HepG2 (cell line): ENCODE measurements around the gene POU2F2. TPM values are rescaled to one million over a fixed set of nuclear protein-coding genes. Genes with fewer than 3 reads are reported as not detected.

Experiments used
- ATAD3A ChIP-seq: sonication (generic); formaldehyde crosslinking; IDR thresholded peaks from 2 replicates; pipeline ENCODE4 v1.4.0; 2020; ENCODE audit warnings: missing genetic modification reagents
- CHCHD3 ChIP-seq: sonication (generic); formaldehyde crosslinking; IDR thresholded peaks from 2 replicates; pipeline ENCODE4 v1.8.0; 2022; ENCODE audit warnings: mild to moderate bottlenecking, missing genetic modification reagents, moderate library complexity
- HOXA3 ChIP-seq: sonication (generic); formaldehyde crosslinking; IDR thresholded peaks from 2 replicates; pipeline ENCODE4 v1.5.0; 2020; ENCODE audit warnings: missing genetic modification reagents
- IRF2 ChIP-seq: IDR thresholded peaks from 2 replicates; pipeline ENCODE4 v1.6.1; 2018; ENCODE audit warnings: missing genetic modification reagents, missing compliant biosample characterization
- NFE2L2 ChIP-seq: fragments of 150-350 bp; IDR thresholded peaks from 2 replicates; pipeline ENCODE4 v1.6.1; 2014; ENCODE audit warnings: low read length
- SOX13 ChIP-seq, 3 experiments: fragments of 450-650 bp in 1 of 3; sonication (generic) in 1 of 3; formaldehyde crosslinking in 1 of 3; IDR thresholded peaks in 2 of 3; conservative IDR thresholded peaks in 1 of 3; 2 replicates each; pipeline versions ENCODE4 v1.5.0 to v1.6.1; 2016 to 2020; ENCODE audit warnings: antibody characterized with exemption in 1 of 3, mild to moderate bottlenecking in 1 of 3, missing compliant biosample characterization in 1 of 3, missing genetic modification reagents in 1 of 3, moderate library complexity in 1 of 3
- ZBTB20 ChIP-seq: sonication (generic); formaldehyde crosslinking; IDR thresholded peaks from 2 replicates; pipeline ENCODE4 v1.8.1; 2023; ENCODE audit warnings: missing genetic modification reagents, low read depth, mild to moderate bottlenecking, borderline replicate concordance
- ZBTB21 ChIP-seq: sonication (generic); formaldehyde crosslinking; IDR thresholded peaks from 2 replicates; pipeline ENCODE4 v1.4.0; 2020; ENCODE audit warnings: missing genetic modification reagents
- ZNF501 ChIP-seq: sonication (generic); formaldehyde crosslinking; IDR thresholded peaks from 2 replicates; pipeline ENCODE4 v1.5.1; 2020; ENCODE audit warnings: mild to moderate bottlenecking, moderate library complexity, missing genetic modification reagents
- ZNF552 ChIP-seq: sonication (generic); formaldehyde crosslinking; IDR thresholded peaks from 2 replicates; pipeline ENCODE4 v1.9.0; 2022; ENCODE audit warnings: missing genetic modification reagents, mild to moderate bottlenecking, borderline replicate concordance
- ZNF614 ChIP-seq: IDR thresholded peaks from 2 replicates; pipeline ENCODE4 v1.6.1; 2018; ENCODE audit warnings: missing biosample characterization, missing genetic modification reagents, inconsistent platforms, borderline replicate concordance
- polyA plus RNA-seq, 8 experiments: library from polyadenylated mRNA; depleted of rRNA in 3 of 8; stranded (reverse) in 7 of 8; unstranded in 1 of 8; fragments of >200 nt; fragmentation: Illumina TruSeq in 4 of 8; extraction: Trizol in 4 of 8; gene quantifications; 2 replicates each; pipeline versions ENCODE4 v1.2.1 to v1.2.3, GENCODE V29; 2011 to 2016; ENCODE audit warnings: low read depth in 4 of 8, missing spikeins in 1 of 8, mixed read lengths in 1 of 8; ENCODE audit not compliant: insufficient read depth in 1 of 8
- total RNA-seq, 5 experiments: library from RNA; depleted of rRNA; stranded (reverse); fragments of >200 nt; fragmentation: Illumina TruSeq; extraction: Trizol; gene quantifications; 2 replicates each; pipeline ENCODE4 v1.2.3, GENCODE V29; 2016; ENCODE audit warnings: low read depth in 1 of 5
- TF ChIP-seq, protein P1 (sequence below): sonication (generic); formaldehyde crosslinking; IDR thresholded peaks from 2 replicates; pipeline ENCODE4 v1.5.1; 2020; ENCODE audit warnings: mild to moderate bottlenecking, missing genetic modification reagents, moderate library complexity
- TF ChIP-seq, protein P2 (sequence below), 2 experiments: IDR thresholded peaks; 2 replicates each; pipeline ENCODE4 v1.6.1; 2011 to 2012; ENCODE audit warnings: low read length in 2 of 2, borderline replicate concordance in 1 of 2, low read depth in 1 of 2, mild to moderate bottlenecking in 1 of 2, moderate library complexity in 1 of 2
- TF ChIP-seq, protein P3 (sequence below): sonication (generic); formaldehyde crosslinking; IDR thresholded peaks from 2 replicates; pipeline ENCODE4 v1.5.0; 2020; ENCODE audit warnings: mild to moderate bottlenecking, missing genetic modification reagents
- TF ChIP-seq, protein P4 (sequence below): sonication (generic); formaldehyde crosslinking; conservative IDR thresholded peaks from 2 replicates; pipeline ENCODE4 v1.8.0; 2022; ENCODE audit warnings: mild to moderate bottlenecking, moderate library complexity, missing genetic modification reagents

POU2F2 gene
- total and polyA plus RNA-seq, 2 of the 13 experiments (the other 11 are each of a cell fraction or from before 2014, with no cell fraction given), result 0.09 to 0.17 TPM

DNA sequence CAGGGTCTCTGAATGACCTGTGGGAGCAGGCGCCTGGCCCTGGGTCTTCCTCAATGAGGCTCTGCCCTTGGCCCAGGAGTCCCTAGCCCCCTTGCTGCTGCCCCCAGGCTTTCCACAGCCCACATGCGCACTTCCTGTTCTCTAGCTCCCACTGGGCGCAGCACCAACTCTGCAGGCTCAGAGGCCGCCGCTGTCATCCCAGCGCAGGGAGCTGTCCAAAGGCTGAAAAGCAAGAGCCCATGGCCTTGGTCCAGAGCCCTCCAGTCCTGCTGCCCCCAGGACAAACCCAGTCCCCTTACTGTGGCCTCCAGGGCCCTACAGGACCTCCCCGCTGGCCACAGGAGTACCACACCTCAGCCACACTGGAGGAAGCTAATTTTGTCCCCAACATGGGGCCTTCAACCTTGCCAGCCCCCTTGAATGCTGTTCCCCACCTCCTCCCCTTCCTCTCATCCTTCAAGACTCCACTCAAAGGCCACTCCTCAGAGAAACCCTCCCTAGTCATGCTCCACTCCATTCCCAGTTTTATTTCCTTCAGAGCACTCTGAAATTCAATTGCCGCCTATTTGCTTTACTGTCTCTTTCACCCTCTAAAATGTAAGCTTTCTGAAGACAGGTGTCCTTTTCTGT, 8.0 kb upstream of the POU2F2 start (continued):
- TF ChIP-seq, protein P1, sequence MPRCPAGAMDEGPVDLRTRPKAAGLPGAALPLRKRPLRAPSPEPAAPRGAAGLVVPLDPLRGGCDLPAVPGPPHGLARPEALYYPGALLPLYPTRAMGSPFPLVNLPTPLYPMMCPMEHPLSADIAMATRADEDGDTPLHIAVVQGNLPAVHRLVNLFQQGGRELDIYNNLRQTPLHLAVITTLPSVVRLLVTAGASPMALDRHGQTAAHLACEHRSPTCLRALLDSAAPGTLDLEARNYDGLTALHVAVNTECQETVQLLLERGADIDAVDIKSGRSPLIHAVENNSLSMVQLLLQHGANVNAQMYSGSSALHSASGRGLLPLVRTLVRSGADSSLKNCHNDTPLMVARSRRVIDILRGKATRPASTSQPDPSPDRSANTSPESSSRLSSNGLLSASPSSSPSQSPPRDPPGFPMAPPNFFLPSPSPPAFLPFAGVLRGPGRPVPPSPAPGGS, result no peak
- no peak for TF ChIP-seq CHCHD3
- TF ChIP-seq ZNF501 (CRISPR knock-in tag), result 0 out of 2 replicates have a peak, but pooled peaks have one; percentile 18
- 0 out of 2 replicates have a peak, but pooled peaks have one; percentile 29 for TF ChIP-seq ZNF614
- 0 out of 2 replicates have a peak, but pooled peaks have one; percentile 39 for TF ChIP-seq HOXA3 (CRISPR knock-in tag)
- TF ChIP-seq NFE2L2, result no peak
- TF ChIP-seq, protein P2, sequence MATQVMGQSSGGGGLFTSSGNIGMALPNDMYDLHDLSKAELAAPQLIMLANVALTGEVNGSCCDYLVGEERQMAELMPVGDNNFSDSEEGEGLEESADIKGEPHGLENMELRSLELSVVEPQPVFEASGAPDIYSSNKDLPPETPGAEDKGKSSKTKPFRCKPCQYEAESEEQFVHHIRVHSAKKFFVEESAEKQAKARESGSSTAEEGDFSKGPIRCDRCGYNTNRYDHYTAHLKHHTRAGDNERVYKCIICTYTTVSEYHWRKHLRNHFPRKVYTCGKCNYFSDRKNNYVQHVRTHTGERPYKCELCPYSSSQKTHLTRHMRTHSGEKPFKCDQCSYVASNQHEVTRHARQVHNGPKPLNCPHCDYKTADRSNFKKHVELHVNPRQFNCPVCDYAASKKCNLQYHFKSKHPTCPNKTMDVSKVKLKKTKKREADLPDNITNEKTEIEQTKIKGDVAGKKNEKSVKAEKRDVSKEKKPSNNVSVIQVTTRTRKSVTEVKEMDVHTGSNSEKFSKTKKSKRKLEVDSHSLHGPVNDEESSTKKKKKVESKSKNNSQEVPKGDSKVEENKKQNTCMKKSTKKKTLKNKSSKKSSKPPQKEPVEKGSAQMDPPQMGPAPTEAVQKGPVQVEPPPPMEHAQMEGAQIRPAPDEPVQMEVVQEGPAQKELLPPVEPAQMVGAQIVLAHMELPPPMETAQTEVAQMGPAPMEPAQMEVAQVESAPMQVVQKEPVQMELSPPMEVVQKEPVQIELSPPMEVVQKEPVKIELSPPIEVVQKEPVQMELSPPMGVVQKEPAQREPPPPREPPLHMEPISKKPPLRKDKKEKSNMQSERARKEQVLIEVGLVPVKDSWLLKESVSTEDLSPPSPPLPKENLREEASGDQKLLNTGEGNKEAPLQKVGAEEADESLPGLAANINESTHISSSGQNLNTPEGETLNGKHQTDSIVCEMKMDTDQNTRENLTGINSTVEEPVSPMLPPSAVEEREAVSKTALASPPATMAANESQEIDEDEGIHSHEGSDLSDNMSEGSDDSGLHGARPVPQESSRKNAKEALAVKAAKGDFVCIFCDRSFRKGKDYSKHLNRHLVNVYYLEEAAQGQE (IDR thresholded peaks at IDR 0.05; ENCODE audit: borderline replicate concordance in 1 of 2, low read depth in 1 of 2, low read length in 2 of 2), result peak in 1 of 2 experiments; percentile 98
- TF ChIP-seq IRF2 (CRISPR knock-in tag), result 0 out of 2 replicates have a peak, but pooled peaks have one; percentile 37
- TF ChIP-seq, protein P3, sequence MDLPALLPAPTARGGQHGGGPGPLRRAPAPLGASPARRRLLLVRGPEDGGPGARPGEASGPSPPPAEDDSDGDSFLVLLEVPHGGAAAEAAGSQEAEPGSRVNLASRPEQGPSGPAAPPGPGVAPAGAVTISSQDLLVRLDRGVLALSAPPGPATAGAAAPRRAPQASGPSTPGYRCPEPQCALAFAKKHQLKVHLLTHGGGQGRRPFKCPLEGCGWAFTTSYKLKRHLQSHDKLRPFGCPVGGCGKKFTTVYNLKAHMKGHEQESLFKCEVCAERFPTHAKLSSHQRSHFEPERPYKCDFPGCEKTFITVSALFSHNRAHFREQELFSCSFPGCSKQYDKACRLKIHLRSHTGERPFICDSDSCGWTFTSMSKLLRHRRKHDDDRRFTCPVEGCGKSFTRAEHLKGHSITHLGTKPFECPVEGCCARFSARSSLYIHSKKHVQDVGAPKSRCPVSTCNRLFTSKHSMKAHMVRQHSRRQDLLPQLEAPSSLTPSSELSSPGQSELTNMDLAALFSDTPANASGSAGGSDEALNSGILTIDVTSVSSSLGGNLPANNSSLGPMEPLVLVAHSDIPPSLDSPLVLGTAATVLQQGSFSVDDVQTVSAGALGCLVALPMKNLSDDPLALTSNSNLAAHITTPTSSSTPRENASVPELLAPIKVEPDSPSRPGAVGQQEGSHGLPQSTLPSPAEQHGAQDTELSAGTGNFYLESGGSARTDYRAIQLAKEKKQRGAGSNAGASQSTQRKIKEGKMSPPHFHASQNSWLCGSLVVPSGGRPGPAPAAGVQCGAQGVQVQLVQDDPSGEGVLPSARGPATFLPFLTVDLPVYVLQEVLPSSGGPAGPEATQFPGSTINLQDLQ, result no peak
- TF ChIP-seq ATAD3A (CRISPR knock-in tag), result peak; percentile 91; the same call in 1 of the 2 replicates
- TF ChIP-seq ZBTB20 (CRISPR knock-in tag), result no peak
- no peak for TF ChIP-seq SOX13 (IDR thresholded peaks at IDR 0.05)
- 0 out of 4 replicates have a peak, but pooled peaks of 1 of the 2 experiments have one; percentile 11 for TF ChIP-seq SOX13 (CRISPR knock-in tag; conservative IDR thresholded peaks at IDR 0.05 in 1 of 2, IDR thresholded peaks at IDR 0.05 in 1 of 2)
- TF ChIP-seq, protein P4, sequence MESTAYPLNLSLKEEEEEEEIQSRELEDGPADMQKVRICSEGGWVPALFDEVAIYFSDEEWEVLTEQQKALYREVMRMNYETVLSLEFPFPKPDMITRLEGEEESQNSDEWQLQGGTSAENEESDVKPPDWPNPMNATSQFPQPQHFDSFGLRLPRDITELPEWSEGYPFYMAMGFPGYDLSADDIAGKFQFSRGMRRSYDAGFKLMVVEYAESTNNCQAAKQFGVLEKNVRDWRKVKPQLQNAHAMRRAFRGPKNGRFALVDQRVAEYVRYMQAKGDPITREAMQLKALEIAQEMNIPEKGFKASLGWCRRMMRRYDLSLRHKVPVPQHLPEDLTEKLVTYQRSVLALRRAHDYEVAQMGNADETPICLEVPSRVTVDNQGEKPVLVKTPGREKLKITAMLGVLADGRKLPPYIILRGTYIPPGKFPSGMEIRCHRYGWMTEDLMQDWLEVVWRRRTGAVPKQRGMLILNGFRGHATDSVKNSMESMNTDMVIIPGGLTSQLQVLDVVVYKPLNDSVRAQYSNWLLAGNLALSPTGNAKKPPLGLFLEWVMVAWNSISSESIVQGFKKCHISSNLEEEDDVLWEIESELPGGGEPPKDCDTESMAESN, result no peak
- TF ChIP-seq ZBTB21 (CRISPR knock-in tag), result peak; percentile 35; the same call in 1 of the 2 replicates
- 0 out of 2 replicates have a peak, but pooled peaks have one; percentile 35 for TF ChIP-seq ZNF552 (CRISPR knock-in tag)
